Fibroblast of skin of scalp (primary cell): ENCODE data around the gene RPRD1B. TPM values are rescaled to one million over a fixed set of nuclear protein-coding genes. Genes with fewer than 3 reads are reported as not detected.

Experiments
- DNase-seq: peaks from one replicate; pipeline ENCODE4 v3.0.0-alpha.2; 2013
- polyA plus RNA-seq, 2 experiments: library from polyadenylated mRNA; unstranded; fragments of 120-200 nt; gene quantifications; one replicate each; pipeline ENCODE4 v1.2.1, GENCODE V29; 2013; ENCODE audit not compliant: insufficient read length in 2 of 2

The RPRD1B gene, protein sequence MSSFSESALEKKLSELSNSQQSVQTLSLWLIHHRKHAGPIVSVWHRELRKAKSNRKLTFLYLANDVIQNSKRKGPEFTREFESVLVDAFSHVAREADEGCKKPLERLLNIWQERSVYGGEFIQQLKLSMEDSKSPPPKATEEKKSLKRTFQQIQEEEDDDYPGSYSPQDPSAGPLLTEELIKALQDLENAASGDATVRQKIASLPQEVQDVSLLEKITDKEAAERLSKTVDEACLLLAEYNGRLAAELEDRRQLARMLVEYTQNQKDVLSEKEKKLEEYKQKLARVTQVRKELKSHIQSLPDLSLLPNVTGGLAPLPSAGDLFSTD
- polyA plus RNA-seq (2013, experiment 1 of 2; ENCODE audit: insufficient read length), result 13.1 TPM
- polyA plus RNA-seq (2013, experiment 2 of 2; ENCODE audit: insufficient read length), result 14.0 TPM

- peak; percentile 90 for DNase-seq
Measured at GRCh38 chr20:38033330-38034107, at the start of gene RPRD1B, which contains the start of gene TTI1. Gene RPRD1B (plus strand): TSS chr20:38033746. CDS start chr20:38033948, 202 bp downstream. Gene TTI1 (minus strand): TSS chr20:38033456. CDS start chr20:38013816, 19,640 bp downstream.

DNA sequence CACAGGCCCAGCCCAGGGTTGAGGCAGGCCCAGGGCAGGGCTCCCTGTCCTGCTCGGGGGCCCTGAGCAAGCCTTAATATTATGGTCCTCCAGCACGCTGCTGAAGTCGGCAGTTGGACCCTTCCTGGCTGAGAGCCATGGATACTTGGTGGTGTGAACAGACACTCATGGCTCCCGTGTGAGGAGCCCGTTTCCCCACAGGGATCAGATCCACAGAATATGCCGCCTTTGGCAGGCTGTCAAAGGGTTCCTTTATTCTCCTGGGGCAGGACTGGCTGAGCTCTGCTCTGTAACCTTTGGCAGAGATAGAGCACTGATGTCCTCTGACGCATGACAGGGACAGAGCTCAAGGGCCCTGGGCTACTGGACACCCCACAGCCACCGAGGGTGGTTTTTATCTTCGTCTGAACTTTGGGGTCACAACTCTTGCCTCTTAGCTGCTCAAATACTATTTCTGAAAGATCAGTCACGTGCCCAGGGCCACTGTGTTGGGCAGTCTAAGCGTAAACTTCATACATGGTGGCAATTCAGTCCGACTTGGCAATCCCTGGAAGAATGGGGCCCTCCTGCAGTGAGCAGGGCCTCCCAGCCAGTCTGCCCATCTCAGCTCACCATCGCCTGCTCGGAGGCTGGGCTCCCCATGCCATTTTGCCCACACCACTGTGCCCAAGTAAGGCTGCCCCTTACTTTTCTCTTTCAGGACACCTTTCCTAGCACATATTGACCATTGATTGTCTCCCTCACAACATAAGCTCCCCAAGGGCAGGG lies 49.3 kb upstream of the RPRD1B start:
- DNase-seq, result no peak

GRCh38 chr20:37986044-37986858 lies 47.3 kb upstream of the RPRD1B start:
- no peak for DNase-seq

GRCh38 chr20:37986873-37987601 lies 46.5 kb upstream of the RPRD1B start:
- peak; percentile 58 for DNase-seq

DNA sequence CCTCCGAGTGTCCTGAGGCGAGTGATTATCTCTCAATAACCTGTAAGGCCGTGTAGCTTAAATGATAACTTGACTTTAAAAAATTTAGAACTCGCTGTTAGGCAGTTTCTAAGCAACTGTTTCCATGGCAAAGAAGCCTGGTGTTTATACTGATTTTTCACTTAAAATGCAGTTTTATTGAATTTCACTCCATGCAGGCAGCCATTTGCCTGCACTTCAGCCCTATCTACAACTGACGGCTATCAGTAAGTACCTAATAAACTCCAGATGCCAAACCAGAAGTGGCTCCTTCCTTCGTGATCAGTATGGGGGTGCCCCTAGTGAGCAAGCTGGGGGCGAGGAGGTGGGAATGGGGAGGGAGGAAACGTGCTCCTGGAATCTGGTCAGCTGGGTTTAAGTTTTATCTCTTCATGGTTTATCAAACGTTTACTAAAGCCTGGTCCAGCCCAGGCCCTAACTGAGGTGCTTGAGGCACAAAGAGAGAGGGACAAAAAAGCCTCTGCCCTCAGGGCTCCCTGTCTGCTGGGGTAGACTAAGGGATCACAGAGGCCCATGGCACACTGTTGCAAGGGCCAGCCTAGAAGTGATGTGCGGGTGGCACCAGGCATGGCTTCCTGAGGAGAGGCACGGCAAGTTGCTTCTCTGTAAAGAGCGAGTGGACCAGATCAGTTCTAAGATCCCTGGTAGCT lies 45.8 kb upstream of the RPRD1B start:
- no peak for DNase-seq

GRCh38 chr20:37988306-37988954 lies 45.1 kb upstream of the RPRD1B start:
- DNase-seq, result no peak

GRCh38 chr20:37989601-37990295 lies 43.8 kb upstream of the RPRD1B start:
- no peak for DNase-seq

GRCh38 chr20:37990571-37991151 lies 42.9 kb upstream of the RPRD1B start:
- peak; percentile 47 for DNase-seq

GRCh38 chr20:37991157-37991866 lies 42.2 kb upstream of the RPRD1B start:
- DNase-seq, result no peak

GRCh38 chr20:37991908-37992307 lies 41.6 kb upstream of the RPRD1B start:
- no peak for DNase-seq

- DNase-seq, result peak; percentile 89
Measured at GRCh38 chr20:37992802-37993409, 40.6 kb upstream of the RPRD1B start.

GRCh38 chr20:37994512-37994911 lies 39.0 kb upstream of the RPRD1B start:
- DNase-seq, result no peak

DNA sequence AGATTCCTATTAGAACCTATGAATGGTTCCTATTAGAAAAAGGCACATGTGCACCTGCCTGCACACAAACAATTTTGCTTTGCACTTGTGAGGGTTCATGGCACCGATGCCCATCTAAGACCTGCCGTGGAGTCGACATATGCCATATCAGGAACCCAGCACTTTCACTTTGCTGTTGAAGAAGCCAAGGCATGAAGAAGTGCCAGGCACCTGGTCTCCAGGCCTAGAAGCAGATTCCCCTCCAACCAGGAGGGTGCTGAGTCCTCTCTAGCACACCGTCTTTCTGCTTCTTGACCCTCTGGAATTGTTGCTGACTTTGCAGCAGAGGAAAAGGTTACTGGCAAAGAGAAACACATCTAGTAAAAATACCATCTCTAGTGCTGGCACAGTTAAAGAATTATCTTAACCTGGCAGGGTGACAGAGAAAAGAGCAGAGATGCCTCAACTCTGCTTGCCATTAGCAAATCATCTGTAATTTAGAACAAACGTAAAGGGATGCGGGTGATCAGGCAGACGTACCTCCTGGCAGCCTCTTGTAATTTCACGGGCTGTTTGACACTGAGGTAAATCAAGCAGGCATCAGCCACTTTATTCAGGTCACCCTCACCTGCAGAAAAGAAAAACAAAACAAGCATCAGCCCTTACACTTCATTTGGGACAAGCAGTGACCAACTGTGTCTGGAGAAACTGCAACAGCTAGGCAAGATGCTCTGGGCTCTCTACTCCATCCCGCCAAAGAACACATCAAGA lies 37.5 kb upstream of the RPRD1B start:
- DNase-seq, result no peak

- DNase-seq, result no peak
Measured at GRCh38 chr20:37997516-37997915, 36.0 kb upstream of the RPRD1B start.

- DNase-seq, result no peak
Measured at GRCh38 chr20:37999526-38000263, 33.9 kb upstream of the RPRD1B start.

DNA sequence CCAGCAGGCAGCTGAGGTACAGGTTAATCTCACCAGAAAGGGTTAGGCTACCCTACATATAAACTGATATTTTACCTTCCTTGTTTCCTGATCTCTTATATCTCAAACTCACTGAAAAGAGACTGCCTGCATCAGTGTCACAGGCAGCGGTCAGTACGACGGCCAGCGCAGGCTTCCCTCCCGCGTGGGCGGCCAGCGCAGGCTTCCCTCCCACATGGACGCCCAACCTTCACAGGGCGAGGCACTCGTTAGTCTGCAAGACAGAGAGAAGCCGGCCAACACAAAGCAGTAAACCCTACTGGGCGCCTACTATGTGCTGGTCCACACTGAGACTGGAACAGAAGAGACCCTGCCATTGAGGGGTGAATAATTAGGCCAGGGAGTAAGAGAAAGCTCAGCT lies 33.3 kb upstream of the RPRD1B start:
- no peak for DNase-seq
